OCI-LY3 (cell line): ENCODE data around the gene GATA3.

Experiments
- CTCF ChIP-seq: fragments of 200-600, 300-600 bp; sonication (generic); IDR thresholded peaks from 2 replicates; pipeline ENCODE4 v1.5.1; 2014; ENCODE audit warnings: antibody characterized with exemption, low read length, low read depth
- EZH2phosphoT487 ChIP-seq: fragments of 200-600 bp; shearing (Covaris generic); IDR thresholded peaks from 2 replicates; pipeline ENCODE4 v1.6.1; 2018; ENCODE audit warnings: antibody characterized with exemption, mixed run types, low read depth

- TF ChIP-seq CTCF (no peak), EZH2phosphoT487 (no peak)
These were observed 1.2 kb downstream of the GATA3 start for GRCh38 chr10:8055420-8056349.
